Hepatocyte (in vitro differentiated cells): ENCODE measurements around the gene PDHB.

Experiments used
- EZH2phosphoT487 ChIP-seq: fragments of 200-600 bp; sonication (generic); IDR thresholded peaks from one replicate; pipeline ENCODE4 v1.6.1; 2018; ENCODE audit warnings: antibody characterized with exemption, mild to moderate bottlenecking, low read depth, moderate library complexity; ENCODE audit not compliant: unreplicated experiment, severe bottlenecking
- TF ChIP-seq, protein P1 (sequence below): fragments of 200-600 bp; sonication (generic); IDR thresholded peaks from 2 replicates; pipeline ENCODE4 v1.5.1; 2016; ENCODE audit warnings: antibody characterized with exemption, mild to moderate bottlenecking; ENCODE audit not compliant: poor library complexity

DNA sequence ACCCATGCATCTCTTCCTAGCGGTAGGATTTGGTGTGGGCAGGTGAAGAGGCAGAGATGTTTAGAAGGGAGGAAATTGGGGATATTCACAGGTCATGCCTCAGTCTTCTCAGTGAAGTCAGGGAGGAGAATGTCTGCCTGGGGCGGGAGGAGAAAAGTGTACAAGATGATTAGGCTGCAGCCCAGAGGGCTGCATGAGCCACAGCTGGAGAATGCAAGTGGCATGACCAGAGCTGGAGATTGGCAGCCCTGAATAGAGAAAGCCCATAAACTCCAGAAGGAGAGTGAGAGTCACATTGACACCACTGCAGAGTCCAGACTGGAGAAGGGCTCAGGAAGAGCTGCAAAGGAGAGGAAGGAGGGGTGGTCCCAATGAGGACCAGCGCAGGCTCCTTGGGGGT lies 22.6 kb downstream of the PDHB start:
- TF ChIP-seq, protein P1, sequence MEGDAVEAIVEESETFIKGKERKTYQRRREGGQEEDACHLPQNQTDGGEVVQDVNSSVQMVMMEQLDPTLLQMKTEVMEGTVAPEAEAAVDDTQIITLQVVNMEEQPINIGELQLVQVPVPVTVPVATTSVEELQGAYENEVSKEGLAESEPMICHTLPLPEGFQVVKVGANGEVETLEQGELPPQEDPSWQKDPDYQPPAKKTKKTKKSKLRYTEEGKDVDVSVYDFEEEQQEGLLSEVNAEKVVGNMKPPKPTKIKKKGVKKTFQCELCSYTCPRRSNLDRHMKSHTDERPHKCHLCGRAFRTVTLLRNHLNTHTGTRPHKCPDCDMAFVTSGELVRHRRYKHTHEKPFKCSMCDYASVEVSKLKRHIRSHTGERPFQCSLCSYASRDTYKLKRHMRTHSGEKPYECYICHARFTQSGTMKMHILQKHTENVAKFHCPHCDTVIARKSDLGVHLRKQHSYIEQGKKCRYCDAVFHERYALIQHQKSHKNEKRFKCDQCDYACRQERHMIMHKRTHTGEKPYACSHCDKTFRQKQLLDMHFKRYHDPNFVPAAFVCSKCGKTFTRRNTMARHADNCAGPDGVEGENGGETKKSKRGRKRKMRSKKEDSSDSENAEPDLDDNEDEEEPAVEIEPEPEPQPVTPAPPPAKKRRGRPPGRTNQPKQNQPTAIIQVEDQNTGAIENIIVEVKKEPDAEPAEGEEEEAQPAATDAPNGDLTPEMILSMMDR: no peak
- TF ChIP-seq EZH2phosphoT487: no peak
